Naive B cell (primary cell): ENCODE data around the gene STX10. TPM values are rescaled to one million over a fixed set of nuclear protein-coding genes. Genes with fewer than 3 reads are reported as not detected.

Experiments used
- ATAC-seq, 2 donors: fragments of 150-1000 bp; cut with Tn5 transposase; 2 replicates each; pipeline ENCODE4 v1.10.0; 2021; ENCODE audit warnings: low read depth in 2 of 2, mild to moderate bottlenecking in 2 of 2, moderate library complexity in 2 of 2
- DNase-seq: peaks from one replicate; pipeline ENCODE4 v3.0.0; 2022
- H3K27ac Mint-ChIP-seq, 6 donors: one replicate each; pipeline ENCODE4 v1.8.0; 2020 to 2022; ENCODE audit warnings: mild to moderate bottlenecking in 6 of 6, mixed read lengths in 6 of 6, moderate library complexity in 5 of 6, inconsistent platforms in 2 of 6
- H3K27me3 Mint-ChIP-seq, 3 donors: one replicate each; pipeline ENCODE4 v1.8.0; 2021 to 2022; ENCODE audit warnings: mixed read lengths in 3 of 3, mild to moderate bottlenecking in 1 of 3
- H3K36me3 Mint-ChIP-seq, 2 donors: one replicate each; pipeline ENCODE4 v1.8.0; 2020 to 2022; ENCODE audit warnings: mixed read lengths in 2 of 2, inconsistent platforms in 1 of 2, mild to moderate bottlenecking in 1 of 2
- H3K4me1 Mint-ChIP-seq, 3 donors: one replicate each; pipeline ENCODE4 v1.8.0; 2020 to 2022; ENCODE audit warnings: mixed read lengths in 3 of 3, inconsistent platforms in 1 of 3, mild to moderate bottlenecking in 1 of 3, moderate library complexity in 1 of 3
- H3K4me3 Mint-ChIP-seq, 8 donors: one replicate each; pipeline ENCODE4 v1.8.0; 2020 to 2022; ENCODE audit warnings: mild to moderate bottlenecking in 8 of 8, mixed read lengths in 8 of 8, moderate library complexity in 8 of 8, inconsistent platforms in 2 of 8
- H3K9me3 Mint-ChIP-seq, 7 donors: one replicate each; pipeline ENCODE4 v1.8.0; 2020 to 2022; ENCODE audit warnings: mixed read lengths in 7 of 7, mild to moderate bottlenecking in 5 of 7, inconsistent platforms in 2 of 7, moderate library complexity in 1 of 7
- polyA plus RNA-seq, 6 donors: library from polyadenylated mRNA; unstranded; fragments of 300-500 nt; fragmentation: Illumina TruSeq; gene quantifications; one replicate each; pipeline ENCODE4 v1.2.3, GENCODE V29; 2021; ENCODE audit warnings: low read depth in 6 of 6

STX10 gene
- polyA plus RNA-seq, 6 donors from 2014 or later: 48.2 to 84.3 (median 60.0) TPM

DNA sequence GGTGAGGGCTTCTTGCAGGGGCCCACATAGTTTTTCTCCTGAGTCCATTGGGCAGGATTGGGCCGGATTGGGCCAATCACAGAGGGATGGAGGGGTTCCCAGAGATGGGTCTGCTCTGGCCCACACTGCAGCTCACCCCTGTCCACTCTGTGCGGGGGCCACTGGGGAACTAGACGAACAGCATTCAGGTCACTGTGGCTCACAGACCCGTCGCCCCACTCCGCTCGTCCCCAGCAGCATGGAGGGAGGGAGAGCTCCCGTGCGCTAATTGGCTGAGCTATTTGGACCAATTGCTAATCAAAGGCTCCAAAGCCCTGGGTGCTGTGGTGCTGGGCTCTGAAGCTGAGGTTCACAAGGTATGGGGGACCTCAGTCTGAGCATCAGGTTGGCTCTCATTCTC is 20.8 kb downstream of the STX10 start:
- no peaks in the 10 kb centered on the region for H3K27me3 Mint-ChIP-seq
- ATAC-seq (no peak), DNase-seq (no peak)
- no peaks in the 10 kb centered on the region for H3K36me3 Mint-ChIP-seq
- no peak overlapping the region for H3K4me3 Mint-ChIP-seq
- peaks cover 19 to 33% (median 20%) of the 10 kb centered on the region in 3 donors for H3K4me1 Mint-ChIP-seq
- H3K9me3 Mint-ChIP-seq: no peaks in the 10 kb centered on the region
- H3K27ac Mint-ChIP-seq: no peak overlapping the region

DNA sequence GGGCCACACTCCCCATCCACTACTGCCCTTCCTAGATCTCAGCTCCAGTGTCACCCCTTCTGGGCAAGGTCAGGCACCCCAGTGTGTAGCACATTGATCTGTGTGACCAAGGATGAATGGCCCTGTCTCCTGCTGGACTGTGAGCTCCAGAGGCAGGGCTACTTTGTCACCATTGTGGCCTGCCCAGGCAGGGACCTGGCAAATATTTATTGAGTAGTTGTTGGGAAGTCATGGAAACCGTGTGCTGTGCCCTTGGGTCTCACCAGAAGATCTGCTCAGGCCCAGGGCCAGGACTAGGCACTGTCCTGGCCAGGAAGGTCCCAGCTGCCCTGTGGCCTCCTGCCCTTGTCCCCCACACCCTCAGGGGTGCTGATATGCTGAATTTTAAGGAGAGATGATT is 21.6 kb downstream of the STX10 start:
- Mint-ChIP-seq H3K4me1 (peaks cover 19 to 30% (median 20%) of the 10 kb centered on the region in 3 donors), H3K9me3 (no peaks in the 10 kb centered on the region), H3K27ac (no peak overlapping the region), H3K36me3 (no peaks in the 10 kb centered on the region), H3K4me3 (no peak overlapping the region), H3K27me3 (no peaks in the 10 kb centered on the region)
- DNase-seq (no peak), ATAC-seq (no peak)

DNA sequence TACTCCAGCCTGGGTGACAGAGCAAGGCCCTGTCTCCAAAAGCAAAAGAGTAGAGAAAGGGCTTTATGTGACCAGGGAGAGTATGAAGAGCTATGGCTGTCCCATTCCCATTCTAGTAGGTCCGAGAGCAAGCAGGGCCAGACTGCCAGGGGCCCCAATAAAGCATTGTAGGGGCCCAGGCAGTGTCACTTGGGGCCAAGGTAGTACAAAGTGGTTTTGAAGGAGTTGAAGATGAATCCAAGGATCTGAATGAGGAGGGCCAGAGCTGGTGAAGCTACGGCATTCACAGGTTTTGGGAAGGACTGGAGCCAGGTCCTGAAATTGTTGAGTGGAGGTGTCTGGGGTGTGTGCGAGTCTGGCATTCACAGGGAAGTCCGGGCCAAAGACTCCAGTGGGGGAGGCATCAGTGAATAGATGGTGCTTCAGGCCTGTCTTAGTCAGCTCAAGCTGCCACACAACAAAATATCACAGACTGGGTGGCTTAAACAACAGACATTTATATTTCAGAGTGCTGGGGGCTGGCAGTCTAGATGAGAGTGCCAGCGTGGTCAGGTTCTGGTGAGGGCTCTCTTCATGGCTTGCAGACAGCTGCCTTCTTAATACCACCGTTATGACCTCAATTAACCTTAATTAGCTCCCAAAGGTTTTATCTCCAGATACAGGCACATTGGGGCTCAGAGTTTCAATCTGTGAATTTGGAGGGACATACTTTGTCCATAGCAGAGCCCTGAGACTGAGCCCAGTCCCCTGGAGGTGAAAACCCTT is 22.2 kb downstream of the STX10 start:
- Mint-ChIP-seq H3K9me3 (no peaks in the 10 kb centered on the region), H3K4me3 (no peak overlapping the region), H3K36me3 (no peaks in the 10 kb centered on the region), H3K27ac (peak overlapping the region in 4 of 6 donors; percentile 54 to 89 (median 70)), H3K27me3 (no peaks in the 10 kb centered on the region), H3K4me1 (peaks cover 23 to 26% (median 25%) of the 10 kb centered on the region in 3 donors)
- ATAC-seq (no peak), DNase-seq (no peak)

- no peaks in the 10 kb centered on the region for H3K9me3 Mint-ChIP-seq
- H3K36me3 Mint-ChIP-seq: no peaks in the 10 kb centered on the region
- ATAC-seq: no peak
- H3K27ac Mint-ChIP-seq: no peak overlapping the region
- H3K27me3 Mint-ChIP-seq: no peaks in the 10 kb centered on the region
- no peak overlapping the region for H3K4me3 Mint-ChIP-seq
- no peak for DNase-seq
- peaks cover 23 to 29% (median 28%) of the 10 kb centered on the region in 3 donors for H3K4me1 Mint-ChIP-seq
These were observed 23.1 kb downstream of the STX10 start for GRCh38 chr19:13127051-13127450.

DNA sequence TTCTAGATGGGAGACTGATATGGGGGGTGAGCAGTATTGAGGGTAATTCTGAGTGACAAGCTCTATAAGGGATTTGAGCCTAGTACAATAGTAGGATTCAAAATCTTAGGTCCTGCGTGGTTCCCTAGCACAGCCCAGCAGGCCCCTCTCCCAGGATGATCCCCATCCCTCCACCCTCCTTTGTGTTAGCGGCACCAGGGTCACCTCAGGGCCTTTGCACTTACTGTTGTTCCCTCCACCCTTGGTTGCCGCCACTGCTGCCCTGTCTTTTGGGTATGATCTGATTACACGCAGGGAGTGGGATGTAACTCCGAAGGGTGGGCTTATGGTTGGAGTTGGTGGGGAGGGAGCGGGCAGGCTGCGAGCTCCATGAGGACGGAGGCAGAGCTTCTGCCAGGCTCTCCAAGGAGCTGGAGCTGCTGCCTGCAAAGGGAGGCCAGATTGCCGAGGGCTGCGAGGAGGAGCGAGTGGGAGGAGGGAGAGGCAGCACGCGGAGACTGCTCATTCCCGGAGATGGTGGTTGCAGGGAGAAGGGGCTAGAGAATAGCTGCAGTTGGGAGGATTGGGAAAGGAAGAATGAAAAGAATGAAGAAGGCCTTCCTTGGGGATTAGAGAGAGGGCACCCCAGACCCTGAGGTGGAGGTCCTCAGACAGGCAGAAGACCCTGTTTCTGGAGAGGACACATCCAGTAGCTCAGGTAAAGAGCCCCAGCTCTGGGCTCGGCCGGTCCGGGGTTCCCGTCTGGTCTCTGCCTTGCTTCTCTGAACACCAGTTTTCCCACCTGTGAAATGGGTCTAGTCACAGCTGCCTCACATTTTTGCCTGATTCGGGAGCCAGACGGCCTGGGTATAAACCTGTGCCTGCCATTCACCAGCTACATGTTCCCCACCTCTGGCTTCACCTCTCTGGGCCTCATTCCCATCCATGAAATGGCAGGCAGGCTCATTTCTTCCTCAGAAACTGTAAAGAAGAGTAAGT is 26.9 kb downstream of the STX10 start:
- ATAC-seq (no peak), DNase-seq (no peak)
- Mint-ChIP-seq H3K4me1 (peaks cover 36 to 52% (median 46%) of the 10 kb centered on the region in 3 donors), H3K27me3 (no peaks in the 10 kb centered on the region), H3K9me3 (no peaks in the 10 kb centered on the region), H3K36me3 (no peaks in the 10 kb centered on the region), H3K4me3 (peak overlapping the region in 1 of 8 donors; percentile 40), H3K27ac (peak overlapping the region in 2 of 6 donors; percentile 32 to 49)

- no peaks in the 10 kb centered on the region for H3K9me3 Mint-ChIP-seq
- H3K27me3 Mint-ChIP-seq: no peaks in the 10 kb centered on the region
- peaks cover 32 to 51% (median 44%) of the 10 kb centered on the region in 3 donors for H3K4me1 Mint-ChIP-seq
- peak overlapping the region in 2 of 6 donors; percentile 26 to 44 for H3K27ac Mint-ChIP-seq
- DNase-seq (no peak), ATAC-seq (no peak)
- H3K36me3 Mint-ChIP-seq: no peaks in the 10 kb centered on the region
- H3K4me3 Mint-ChIP-seq: peak overlapping the region in 3 of 8 donors; percentile 3 to 77 (median 20)
These were observed 27.8 kb downstream of the STX10 start for GRCh38 chr19:13122275-13122878.

GRCh38 chr19:13121551-13122274 is 28.5 kb downstream of the STX10 start:
- Mint-ChIP-seq H3K36me3 (no peaks in the 10 kb centered on the region), H3K9me3 (no peaks in the 10 kb centered on the region), H3K27ac (peak overlapping the region in 1 of 6 donors; percentile 26), H3K4me3 (peak overlapping the region in 3 of 8 donors; percentile 3 to 77 (median 20)), H3K27me3 (no peaks in the 10 kb centered on the region), H3K4me1 (peaks cover 36 to 55% (median 51%) of the 10 kb centered on the region in 3 donors)
- DNase-seq (no peak), ATAC-seq (no peak)

DNA sequence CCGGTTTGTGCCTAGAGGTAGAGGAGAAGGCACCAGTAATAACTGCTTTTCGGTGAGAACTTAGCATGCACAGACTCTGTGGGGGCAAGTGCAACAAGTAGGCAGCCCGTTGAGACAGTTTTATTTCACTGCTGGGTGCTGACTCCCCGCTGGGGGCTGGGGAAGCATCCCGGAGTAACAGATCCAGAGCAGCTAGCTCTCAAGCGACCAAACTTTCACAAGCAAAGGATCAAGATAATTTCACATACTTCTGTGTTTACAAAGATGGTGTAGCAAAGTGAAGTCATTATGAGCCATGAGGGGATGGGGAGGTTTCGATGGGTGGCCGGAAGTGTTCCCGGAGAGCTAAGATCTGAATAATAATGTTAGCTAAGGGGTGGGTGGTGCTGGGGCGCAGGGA is 29.4 kb downstream of the STX10 start:
- H3K4me1 Mint-ChIP-seq: peaks cover 40 to 62% (median 57%) of the 10 kb centered on the region in 3 donors
- no peaks in the 10 kb centered on the region for H3K27me3 Mint-ChIP-seq
- DNase-seq: no peak
- H3K36me3 Mint-ChIP-seq: no peaks in the 10 kb centered on the region
- peak overlapping the region in 4 of 8 donors; percentile 51 to 95 (median 66) for H3K4me3 Mint-ChIP-seq
- no peak for ATAC-seq
- peak overlapping the region in 1 of 6 donors; percentile 6 for H3K27ac Mint-ChIP-seq
- no peaks in the 10 kb centered on the region for H3K9me3 Mint-ChIP-seq

DNA sequence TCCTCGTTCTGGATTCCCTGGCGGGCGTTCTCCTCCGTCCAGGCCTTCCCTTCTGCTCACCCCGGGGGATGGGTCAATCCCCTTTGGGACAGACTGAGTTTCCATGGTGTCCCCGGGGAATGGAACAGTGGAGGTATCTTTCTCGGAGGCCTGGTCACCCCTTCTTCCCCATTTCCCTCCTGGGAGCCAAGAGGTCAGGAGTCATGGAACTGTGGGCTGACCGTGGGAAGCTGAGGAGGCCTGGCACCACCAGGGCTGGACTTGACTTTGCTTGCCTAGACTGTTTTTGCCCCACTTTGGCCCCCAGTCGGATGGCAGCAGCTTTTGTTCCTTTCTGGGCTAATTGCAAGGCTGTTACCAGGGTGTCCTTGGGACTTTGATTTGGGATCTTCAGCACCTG is 30.1 kb downstream of the STX10 start:
- ATAC-seq (no peak), DNase-seq (no peak)
- Mint-ChIP-seq H3K27ac (no peak overlapping the region), H3K27me3 (no peaks in the 10 kb centered on the region), H3K4me3 (peak overlapping the region in 6 of 8 donors; percentile 57 to 95 (median 86)), H3K9me3 (no peaks in the 10 kb centered on the region), H3K4me1 (peaks cover 43 to 70% (median 61%) of the 10 kb centered on the region in 3 donors), H3K36me3 (no peaks in the 10 kb centered on the region)

DNA sequence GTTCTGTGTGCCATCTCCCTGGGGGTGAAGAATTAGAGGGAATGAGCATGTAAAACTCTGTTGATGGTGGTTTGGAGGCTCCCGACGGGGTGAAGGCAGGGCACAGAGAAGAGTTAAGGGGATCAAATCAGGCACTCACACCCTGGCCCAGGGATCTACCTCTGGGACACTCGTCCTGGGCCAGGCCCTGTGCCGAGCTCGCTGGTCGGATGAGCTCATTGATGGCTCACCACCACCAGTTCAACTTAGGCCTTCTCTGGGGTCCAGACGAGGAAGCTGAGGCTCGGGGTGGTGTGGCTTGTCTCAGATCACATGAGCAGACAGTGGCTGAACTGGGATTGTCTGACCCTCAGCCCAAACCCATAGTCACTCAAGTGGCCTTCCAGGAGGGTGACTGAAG is 30.5 kb downstream of the STX10 start:
- H3K4me3 Mint-ChIP-seq: peak overlapping the region; percentile 77 to 95 (median 88)
- H3K4me1 Mint-ChIP-seq: peaks cover 43 to 71% (median 61%) of the 10 kb centered on the region in 3 donors
- DNase-seq (no peak), ATAC-seq (no peak)
- H3K36me3 Mint-ChIP-seq: no peaks in the 10 kb centered on the region
- H3K9me3 Mint-ChIP-seq: no peaks in the 10 kb centered on the region
- H3K27ac Mint-ChIP-seq: peak overlapping the region in 3 of 6 donors; percentile 38 to 76 (median 72)
- no peaks in the 10 kb centered on the region for H3K27me3 Mint-ChIP-seq

- Mint-ChIP-seq H3K27ac (peak overlapping the region in 3 of 6 donors; percentile 60 to 88 (median 72)), H3K36me3 (no peaks in the 10 kb centered on the region), H3K4me3 (peak overlapping the region; percentile 77 to 95 (median 88)), H3K4me1 (peaks cover 43 to 71% (median 61%) of the 10 kb centered on the region in 3 donors), H3K27me3 (no peaks in the 10 kb centered on the region), H3K9me3 (no peaks in the 10 kb centered on the region)
- peak; percentile 1 for ATAC-seq
- peak; percentile 29 for DNase-seq
These were observed 31.6 kb downstream of the STX10 start for GRCh38 chr19:13118424-13119193.
